SK-N-SH treated with all-trans-retinoic acid at 6 μM for 48 hours (cell line): ENCODE results near the gene THADA.

Source experiments
- BACH2 ChIP-seq: fragments of 250-450 bp; sonication (Bioruptor Pico); IDR thresholded peaks from 2 replicates; pipeline ENCODE4 v1.9.0; 2021; ENCODE audit warnings: mild to moderate bottlenecking, borderline replicate concordance
- CSDC2 ChIP-seq: fragments of 250-450 bp; sonication (Bioruptor Pico); IDR thresholded peaks from 2 replicates; pipeline ENCODE4 v1.5.0; 2020; ENCODE audit warnings: mild to moderate bottlenecking, moderate library complexity
- GLIS3 ChIP-seq: fragments of 250-450 bp; sonication (Bioruptor Pico); IDR thresholded peaks from 2 replicates; pipeline ENCODE4 v1.5.0; 2020; ENCODE audit warnings: mild to moderate bottlenecking, moderate library complexity
- ISL1 ChIP-seq: fragments of 250-450 bp; sonication (Bioruptor Pico); IDR thresholded peaks from 2 replicates; pipeline ENCODE4 v2.1.2; 2022; ENCODE audit warnings: mild to moderate bottlenecking, moderate library complexity
- OSR1 ChIP-seq: fragments of 250-450 bp; sonication (Bioruptor Pico); IDR thresholded peaks from 2 replicates; pipeline ENCODE4 v1.8.0; 2022; ENCODE audit warnings: moderate library complexity, mild to moderate bottlenecking, inconsistent platforms
- RARB ChIP-seq: fragments of 250-450 bp; sonication (Bioruptor Pico); IDR thresholded peaks from 2 replicates; pipeline ENCODE4 v1.8.0; 2021; ENCODE audit warnings: mild to moderate bottlenecking, moderate library complexity
- TCF4 ChIP-seq: fragments of 250-450 bp; sonication (Bioruptor Pico); IDR thresholded peaks from 2 replicates; pipeline ENCODE4 v1.8.0; 2021; ENCODE audit warnings: mild to moderate bottlenecking, moderate library complexity, borderline replicate concordance
- ZFP3 ChIP-seq: fragments of 250-450 bp; sonication (Bioruptor Pico); IDR thresholded peaks from 2 replicates; pipeline ENCODE4 v1.5.0; 2020; ENCODE audit warnings: mild to moderate bottlenecking, moderate library complexity
- ZFP30 ChIP-seq: fragments of 450-650 bp; formaldehyde crosslinking; IDR thresholded peaks from 2 replicates; pipeline ENCODE4 v1.5.0; 2022; ENCODE audit warnings: mild to moderate bottlenecking, moderate library complexity
- ZNF70 ChIP-seq: fragments of 450-650 bp; formaldehyde crosslinking; IDR thresholded peaks from 2 replicates; pipeline ENCODE4 v1.5.0; 2020; ENCODE audit warnings: mild to moderate bottlenecking, moderate library complexity
- TF ChIP-seq, protein P1 (sequence below): fragments of 250-450 bp; sonication (Bioruptor Pico); IDR thresholded peaks from 2 replicates; pipeline ENCODE4 v1.8.0; 2020; ENCODE audit warnings: mild to moderate bottlenecking, moderate library complexity, borderline replicate concordance
- TF ChIP-seq, protein P2 (sequence below): fragments of 250-450 bp; sonication (Bioruptor Pico); IDR thresholded peaks from 2 replicates; pipeline ENCODE4 v1.5.1; 2021; ENCODE audit warnings: mild to moderate bottlenecking, moderate library complexity
- TF ChIP-seq, protein P3 (sequence below): fragments of 250-450 bp; sonication (Bioruptor Pico); IDR thresholded peaks from 2 replicates; pipeline ENCODE4 v1.5.1; 2020; ENCODE audit warnings: low read depth, mild to moderate bottlenecking, moderate library complexity

DNA sequence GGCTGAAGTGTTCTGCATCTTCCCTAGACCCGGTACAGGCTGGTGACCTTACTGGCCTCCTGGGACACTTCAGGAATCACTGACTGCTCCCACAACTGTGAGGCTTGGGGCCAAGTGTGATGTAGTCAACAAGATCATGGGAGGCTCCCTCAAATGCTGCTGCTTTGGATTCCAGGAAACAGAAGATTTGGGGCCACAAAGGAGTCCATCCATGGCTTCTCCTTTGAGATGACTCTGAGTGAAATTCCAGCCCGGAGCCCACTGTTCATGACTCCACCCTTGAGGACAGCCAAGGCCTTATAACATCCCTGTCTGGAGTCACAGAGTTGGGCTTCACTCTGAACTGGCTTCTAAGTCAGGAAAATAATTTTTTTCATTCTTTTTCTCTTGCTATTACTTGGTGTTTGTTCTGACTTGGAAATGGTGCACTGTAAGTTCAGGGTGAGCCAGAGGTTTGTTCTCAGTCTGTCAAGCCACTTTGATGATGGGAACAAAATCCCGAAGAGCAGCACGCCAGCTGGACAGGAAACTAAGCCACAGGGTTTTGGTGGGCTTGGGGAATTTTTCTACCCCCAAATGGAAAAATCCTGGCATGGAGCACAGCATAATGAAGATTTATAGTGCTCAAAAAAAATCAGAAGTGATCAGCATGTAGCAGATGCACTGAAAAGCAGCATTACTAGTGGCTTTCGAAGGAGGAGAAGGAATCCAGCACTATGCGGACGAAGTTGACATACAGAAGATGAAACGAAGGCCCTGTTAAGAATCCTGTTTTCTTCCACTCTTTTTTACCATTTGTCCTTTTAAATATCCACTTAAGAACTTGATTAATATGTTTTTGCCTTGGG is 271.4 kb downstream of the THADA start:
- TF ChIP-seq, protein P1, sequence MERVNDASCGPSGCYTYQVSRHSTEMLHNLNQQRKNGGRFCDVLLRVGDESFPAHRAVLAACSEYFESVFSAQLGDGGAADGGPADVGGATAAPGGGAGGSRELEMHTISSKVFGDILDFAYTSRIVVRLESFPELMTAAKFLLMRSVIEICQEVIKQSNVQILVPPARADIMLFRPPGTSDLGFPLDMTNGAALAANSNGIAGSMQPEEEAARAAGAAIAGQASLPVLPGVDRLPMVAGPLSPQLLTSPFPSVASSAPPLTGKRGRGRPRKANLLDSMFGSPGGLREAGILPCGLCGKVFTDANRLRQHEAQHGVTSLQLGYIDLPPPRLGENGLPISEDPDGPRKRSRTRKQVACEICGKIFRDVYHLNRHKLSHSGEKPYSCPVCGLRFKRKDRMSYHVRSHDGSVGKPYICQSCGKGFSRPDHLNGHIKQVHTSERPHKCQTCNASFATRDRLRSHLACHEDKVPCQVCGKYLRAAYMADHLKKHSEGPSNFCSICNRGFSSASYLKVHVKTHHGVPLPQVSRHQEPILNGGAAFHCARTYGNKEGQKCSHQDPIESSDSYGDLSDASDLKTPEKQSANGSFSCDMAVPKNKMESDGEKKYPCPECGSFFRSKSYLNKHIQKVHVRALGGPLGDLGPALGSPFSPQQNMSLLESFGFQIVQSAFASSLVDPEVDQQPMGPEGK (CRISPR knock-in tag) = no peak
- no peak for TF ChIP-seq ISL1 (CRISPR knock-in tag)
- no peak for TF ChIP-seq ZFP3 (CRISPR knock-in tag)
- TF ChIP-seq GLIS3 (CRISPR knock-in tag) = no peak
- TF ChIP-seq, protein P2, sequence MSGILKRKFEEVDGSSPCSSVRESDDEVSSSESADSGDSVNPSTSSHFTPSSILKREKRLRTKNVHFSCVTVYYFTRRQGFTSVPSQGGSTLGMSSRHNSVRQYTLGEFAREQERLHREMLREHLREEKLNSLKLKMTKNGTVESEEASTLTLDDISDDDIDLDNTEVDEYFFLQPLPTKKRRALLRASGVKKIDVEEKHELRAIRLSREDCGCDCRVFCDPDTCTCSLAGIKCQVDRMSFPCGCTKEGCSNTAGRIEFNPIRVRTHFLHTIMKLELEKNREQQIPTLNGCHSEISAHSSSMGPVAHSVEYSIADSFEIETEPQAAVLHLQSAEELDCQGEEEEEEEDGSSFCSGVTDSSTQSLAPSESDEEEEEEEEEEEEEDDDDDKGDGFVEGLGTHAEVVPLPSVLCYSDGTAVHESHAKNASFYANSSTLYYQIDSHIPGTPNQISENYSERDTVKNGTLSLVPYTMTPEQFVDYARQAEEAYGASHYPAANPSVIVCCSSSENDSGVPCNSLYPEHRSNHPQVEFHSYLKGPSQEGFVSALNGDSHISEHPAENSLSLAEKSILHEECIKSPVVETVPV = no peak
- TF ChIP-seq ZNF70 (CRISPR knock-in tag) = no peak
- TF ChIP-seq TCF4 = no peak
- TF ChIP-seq OSR1 (CRISPR knock-in tag) = no peak
- TF ChIP-seq BACH2 (CRISPR knock-in tag) = no peak
- TF ChIP-seq RARB (CRISPR knock-in tag) = no peak
- TF ChIP-seq, protein P3, sequence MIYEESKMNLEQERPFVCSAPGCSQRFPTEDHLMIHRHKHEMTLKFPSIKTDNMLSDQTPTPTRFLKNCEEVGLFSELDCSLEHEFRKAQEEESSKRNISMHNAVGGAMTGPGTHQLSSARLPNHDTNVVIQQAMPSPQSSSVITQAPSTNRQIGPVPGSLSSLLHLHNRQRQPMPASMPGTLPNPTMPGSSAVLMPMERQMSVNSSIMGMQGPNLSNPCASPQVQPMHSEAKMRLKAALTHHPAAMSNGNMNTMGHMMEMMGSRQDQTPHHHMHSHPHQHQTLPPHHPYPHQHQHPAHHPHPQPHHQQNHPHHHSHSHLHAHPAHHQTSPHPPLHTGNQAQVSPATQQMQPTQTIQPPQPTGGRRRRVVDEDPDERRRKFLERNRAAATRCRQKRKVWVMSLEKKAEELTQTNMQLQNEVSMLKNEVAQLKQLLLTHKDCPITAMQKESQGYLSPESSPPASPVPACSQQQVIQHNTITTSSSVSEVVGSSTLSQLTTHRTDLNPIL = no peak
- no peak for TF ChIP-seq ZFP30 (CRISPR knock-in tag)
- no peak for TF ChIP-seq CSDC2 (CRISPR knock-in tag)
